ENCODE data around the gene DSTN. TPM values are rescaled to one million over a fixed set of nuclear protein-coding genes. Genes with fewer than 3 reads are reported as not detected.

DSTN gene
- polyA plus RNA-seq, 1 donor, result 352 TPM

- DNase-seq, result no peak
Measured at GRCh38 chr20:17636523-17637412, 66.9 kb downstream of the DSTN start.

- no peak for DNase-seq
Measured at GRCh38 chr20:17637413-17637780, 67.5 kb downstream of the DSTN start.

- no peak for DNase-seq
Measured at GRCh38 chr20:17637985-17638640, 68.2 kb downstream of the DSTN start.

GRCh38 chr20:17638835-17639407 is 69.0 kb downstream of the DSTN start:
- no peak for DNase-seq

- DNase-seq, result no peak
Measured at GRCh38 chr20:17640146-17640874, 70.4 kb downstream of the DSTN start.

GRCh38 chr20:17640875-17641378 is 71.1 kb downstream of the DSTN start:
- DNase-seq, result no peak

GRCh38 chr20:17641520-17641964 is 71.7 kb downstream of the DSTN start:
- DNase-seq, result no peak

GRCh38 chr20:17641993-17642392 is 72.1 kb downstream of the DSTN start:
- DNase-seq, result no peak

- no peak for DNase-seq
Measured at GRCh38 chr20:17642404-17643269, 72.8 kb downstream of the DSTN start.

GRCh38 chr20:17643531-17644188 is 73.8 kb downstream of the DSTN start:
- DNase-seq, result no peak

- no peak for DNase-seq
Measured at GRCh38 chr20:17644451-17644850, 74.6 kb downstream of the DSTN start.

- DNase-seq, result no peak
Measured at GRCh38 chr20:17645010-17645409, 75.1 kb downstream of the DSTN start.

- no peak for DNase-seq
Measured at GRCh38 chr20:17645546-17646208, 75.8 kb downstream of the DSTN start.

- DNase-seq, result no peak
Measured at GRCh38 chr20:17646209-17646960, 76.5 kb downstream of the DSTN start.

GRCh38 chr20:17646961-17647301 is 77.1 kb downstream of the DSTN start:
- no peak for DNase-seq

GRCh38 chr20:17647391-17648314 is 77.8 kb downstream of the DSTN start:
- no peak for DNase-seq

- DNase-seq, result no peak
Measured at GRCh38 chr20:17648315-17648646, 78.4 kb downstream of the DSTN start.
